ENCODE measurements around the gene LZTS2.

GRCh38 chr10:101054351-101054750, 54.7 kb downstream of the LZTS2 start:
- TF ChIP-seq POLR2A (IDR thresholded peaks at IDR 0.05; ENCODE audit: borderline replicate concordance, extremely low read depth, insufficient read depth, insufficient read length) (no peak), REST (IDR thresholded peaks at IDR 0.05; ENCODE audit: low read depth) (no peak), CTCF (IDR thresholded peaks at IDR 0.05 in 2 of 3, conservative IDR thresholded peaks at IDR 0.05 in 1 of 3; ENCODE audit: borderline replicate concordance in 1 of 3, insufficient read depth in 1 of 3, low read depth in 2 of 3, low read length in 2 of 3) (no peak)
